ENCODE measurements around the gene TACO1. TPM values are rescaled to one million over a fixed set of nuclear protein-coding genes. Genes with fewer than 3 reads are reported as not detected.

Gene TACO1
- total and polyA plus RNA-seq, 9 of the 15 experiments (the other 6 are each of a cell fraction or from before 2014, with no cell fraction given) = 10.3 to 41.6 (median 30.9) TPM

GRCh38 chr17:63573634-63574033 is 27.1 kb upstream of the TACO1 start:
- ChIA-PET POLR2A (no interaction called here), CTCF (ENCODE audit: low intra/inter-chr PET ratio) (interaction anchor here (0.6 to 0.8 kb wide), 2 partner anchors 148 to 149 kb away, joined by 3 to 5 read pairs; no protein-coding TSS in a partner anchor)
- H3K36me3 ChIP-seq (ENCODE audit: control insufficient read depth, insufficient read depth, low read length) = peaks cover 29% of the 10 kb centered on the region
- peaks cover 4% of the 10 kb centered on the region for H3K9me1 ChIP-seq (ENCODE audit: control insufficient read depth, insufficient read depth, low read length)
- H3K27ac ChIP-seq (ENCODE audit: extremely low read depth, low read depth, low read length) = no peak overlapping the region
- no peaks in the 10 kb centered on the region for H3K27me3 ChIP-seq (ENCODE audit: control insufficient read depth in 2 of 2, insufficient read depth in 2 of 2, low read length in 2 of 2)
- BruUV-seq (replicated peaks) = no TSS peak
- in situ Hi-C loops (cut with MboI) (no loop called here), intact Hi-C loops (cut with micrococcal nuclease) (no loop called here)
- no peak overlapping the region for H3K4me2 ChIP-seq (ENCODE audit: insufficient read depth, low read length)
- H3K4me1 ChIP-seq (replicated peaks in 1 of 2; ENCODE audit: control insufficient read depth in 2 of 2, insufficient read depth in 2 of 2, low read length in 2 of 2) = peaks cover 5% of the 10 kb centered on the region in 2 experiments; a peak in 2 of 5 replicates
- 94% methylated on average over 4 of the region's 5 CpGs for WGBS (ENCODE audit: insufficient coverage, low coverage, missing lambda C conversion rate)
- H3K9ac ChIP-seq (ENCODE audit: insufficient read depth in 1 of 2, low read depth in 2 of 2, low read length in 2 of 2) = 0 out of 4 replicates have a peak overlapping the region, but pooled peaks of 1 of the 2 experiments have one; percentile 11
- TF ChIP-seq SNIP1 (IDR thresholded peaks at IDR 0.05; ENCODE audit: low read depth) (no peak), SMARCB1 (IDR thresholded peaks at IDR 0.05; ENCODE audit: insufficient read length, low read depth) (no peak), CTCF (IDR thresholded peaks at IDR 0.05 in 2 of 3, conservative IDR thresholded peaks at IDR 0.05 in 1 of 3; ENCODE audit: insufficient read depth in 2 of 3, low read depth in 1 of 3, low read length in 3 of 3) (peak; percentile 30 to 38 (median 31); a peak in 3 of 6 replicates), AFF1 (IDR thresholded peaks at IDR 0.05; ENCODE audit: low read depth in 1 of 2, partially characterized antibody in 2 of 2) (no peak), SMAD1 (IDR thresholded peaks at IDR 0.05; ENCODE audit: low read depth, low read length, partially characterized antibody) (no peak), TCF15 (CRISPR knock-in tag; IDR thresholded peaks at IDR 0.05) (no peak), PREB (CRISPR knock-in tag; IDR thresholded peaks at IDR 0.05) (no peak), RAD21 (CRISPR knock-in tag; conservative IDR thresholded peaks at IDR 0.05 in 1 of 2, IDR thresholded peaks at IDR 0.05 in 1 of 2) (peak in 1 of 2 experiments; percentile 10; a peak in 1 of 4 replicates), MCM3 (IDR thresholded peaks at IDR 0.05) (no peak)
- DNase-seq (ENCODE audit: extremely low read depth in 1 of 4, low spot score in 3 of 4) = peak in 2 of 4 experiments; percentile 34 to 37
- H3K79me2 ChIP-seq (ENCODE audit: control insufficient read depth, insufficient read depth, low read length) = peaks cover 76% of the 10 kb centered on the region
- FAIRE-seq = peak; percentile 15
- no peaks in the 10 kb centered on the region for H3K9me3 ChIP-seq (replicated peaks; ENCODE audit: control insufficient read depth, insufficient read depth, low read depth, low read length)
- H3K4me3 ChIP-seq = no peak overlapping the region
- ATAC-seq = no peak
- H4K20me1 ChIP-seq (replicated peaks; ENCODE audit: control insufficient read depth, insufficient read depth, low read length) = peaks cover 15% of the 10 kb centered on the region
- H2AFZ ChIP-seq (ENCODE audit: low read depth, low read length) = no peak overlapping the region

Data from K562 (cell line).